ENCODE results near the gene SOWAHD. TPM values are rescaled to one million over a fixed set of nuclear protein-coding genes. Genes with fewer than 3 reads are reported as not detected.
A peak's percentile ranks its signal among the peaks of the same experiment; 100 is the strongest.
"Not testable (repeated sequence)": the region's sequence is repeated elsewhere in the genome, so short reads cannot be mapped to it uniquely, and the experiment has no call there.

The SOWAHD gene
- total RNA-seq, 1 donor from 2014 or later, result 0.40 TPM

DNA sequence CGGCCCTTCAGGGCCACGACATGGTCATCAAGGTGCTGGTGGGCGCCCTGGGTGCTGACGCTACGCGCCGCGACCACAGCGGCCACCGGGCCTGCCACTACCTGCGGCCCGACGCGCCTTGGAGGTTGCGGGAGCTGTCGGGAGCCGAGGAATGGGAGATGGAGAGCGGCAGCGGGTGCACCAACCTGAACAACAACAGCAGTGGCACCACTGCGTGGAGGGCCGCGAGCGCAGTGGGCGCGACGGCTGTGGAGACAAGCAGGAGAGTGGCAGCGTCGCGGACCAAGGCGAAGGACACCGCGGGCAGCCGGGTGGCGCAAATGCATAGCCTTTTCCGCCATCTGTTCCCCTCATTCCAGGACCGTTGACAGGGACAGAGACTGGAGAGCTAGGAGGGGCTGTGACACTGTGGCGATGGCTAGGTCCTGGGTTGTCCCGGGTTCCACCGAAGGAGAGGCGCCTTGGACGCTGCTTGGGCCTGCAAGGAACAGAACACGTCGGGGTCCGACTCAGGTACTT is 919 bp downstream of the SOWAHD start:
- Mint-ChIP-seq H3K9me3 (no peaks in the 10 kb centered on the region), H3K4me3 (peak overlapping the region; percentile 54)
- no peak for DNase-seq (ENCODE audit: low read depth, low spot score)

GRCh38 chrX:119760026-119760877 is 1.9 kb downstream of the SOWAHD start:
- Mint-ChIP-seq H3K9me3 (no peaks in the 10 kb centered on the region), H3K4me3 (peak overlapping the region; percentile 54)
- no peak for TF ChIP-seq CTCF (conservative IDR thresholded peaks at IDR 0.05)

More for the DNA sequence above, 919 bp downstream of the SOWAHD start:
- Mint-ChIP-seq H3K4me1 (peaks cover 19% of the 10 kb centered on the region), H3K36me3 (ENCODE audit: low read depth) (peaks cover 3% of the 10 kb centered on the region), H3K27ac (ENCODE audit: unreplicated experiment) (no peak overlapping the region), H3K27me3 (ENCODE audit: low read depth) (peaks cover 41% of the 10 kb centered on the region)
- TF ChIP-seq CTCF (conservative IDR thresholded peaks at IDR 0.05), result no peak

GRCh38 chrX:119762718-119763117 is 4.3 kb downstream of the SOWAHD start:
- DNase-seq (ENCODE audit: low read depth, low spot score), result no peak
- no peak for TF ChIP-seq CTCF (conservative IDR thresholded peaks at IDR 0.05)
- H3K27ac Mint-ChIP-seq (ENCODE audit: unreplicated experiment), result no peak overlapping the region
- no peaks in the 10 kb centered on the region for H3K9me3 Mint-ChIP-seq
- no peaks in the 10 kb centered on the region for H3K36me3 Mint-ChIP-seq (ENCODE audit: low read depth)
- peaks cover 2% of the 10 kb centered on the region for H3K4me1 Mint-ChIP-seq
- peaks cover 28% of the 10 kb centered on the region for H3K27me3 Mint-ChIP-seq (ENCODE audit: low read depth)
- H3K4me3 Mint-ChIP-seq, result no peak overlapping the region

More at GRCh38 chrX:119760026-119760877, 1.9 kb downstream of the SOWAHD start:
- H3K4me1 Mint-ChIP-seq, result peaks cover 19% of the 10 kb centered on the region
- H3K36me3 Mint-ChIP-seq (ENCODE audit: low read depth), result peaks cover 3% of the 10 kb centered on the region
- H3K27me3 Mint-ChIP-seq (ENCODE audit: low read depth), result peaks cover 41% of the 10 kb centered on the region
- H3K27ac Mint-ChIP-seq (ENCODE audit: unreplicated experiment), result no peak overlapping the region
- DNase-seq (ENCODE audit: low read depth, low spot score), result no peak

DNA sequence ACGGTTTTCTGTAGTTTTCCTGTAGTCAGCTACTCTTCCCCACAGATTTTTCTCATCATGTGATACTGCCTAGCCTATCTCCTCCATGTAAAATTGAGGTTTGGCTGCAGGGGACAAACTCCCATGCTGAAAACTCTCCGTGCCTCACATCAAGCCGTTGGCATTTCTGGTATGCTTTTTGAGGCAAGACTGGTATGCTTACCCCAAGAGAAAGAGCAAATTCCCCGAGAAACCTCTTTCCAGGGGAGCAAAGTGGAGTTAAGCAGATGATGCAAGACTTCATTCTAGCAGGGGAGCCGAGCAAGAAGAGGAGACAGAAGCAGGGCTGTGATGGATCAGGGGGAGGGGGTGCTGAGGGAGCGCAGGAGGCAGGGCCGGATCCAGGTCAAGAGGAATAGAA is 4.8 kb downstream of the SOWAHD start:
- Mint-ChIP-seq H3K4me3 (no peak overlapping the region), H3K27me3 (ENCODE audit: low read depth) (peaks cover 25% of the 10 kb centered on the region), H3K27ac (ENCODE audit: unreplicated experiment) (no peak overlapping the region), H3K9me3 (peaks cover 2% of the 10 kb centered on the region), H3K4me1 (no peaks in the 10 kb centered on the region), H3K36me3 (ENCODE audit: low read depth) (peaks cover 2% of the 10 kb centered on the region)
- TF ChIP-seq CTCF (conservative IDR thresholded peaks at IDR 0.05), result no peak
- DNase-seq (ENCODE audit: low read depth, low spot score), result no peak

- Mint-ChIP-seq H3K4me1 (no peaks in the 10 kb centered on the region), H3K4me3 (no peak overlapping the region), H3K9me3 (peaks cover 2% of the 10 kb centered on the region), H3K27ac (ENCODE audit: unreplicated experiment) (no peak overlapping the region), H3K36me3 (ENCODE audit: low read depth) (peaks cover 2% of the 10 kb centered on the region), H3K27me3 (ENCODE audit: low read depth) (peaks cover 25% of the 10 kb centered on the region)
- TF ChIP-seq CTCF (conservative IDR thresholded peaks at IDR 0.05), result no peak
- no peak for DNase-seq (ENCODE audit: low read depth, low spot score)
Measured at GRCh38 chrX:119763836-119764387, 5.5 kb downstream of the SOWAHD start.

- not testable (repeated sequence) for H3K4me3 Mint-ChIP-seq; H3K27me3 Mint-ChIP-seq (ENCODE audit: low read depth); H3K9me3 Mint-ChIP-seq; DNase-seq (ENCODE audit: low read depth, low spot score); H3K27ac Mint-ChIP-seq (ENCODE audit: unreplicated experiment); H3K4me1 Mint-ChIP-seq
- H3K36me3 Mint-ChIP-seq (ENCODE audit: low read depth), result peaks cover 12% of the 10 kb centered on the region
Measured at GRCh38 chrX:119768436-119768835, 10.0 kb downstream of the SOWAHD start.

DNA sequence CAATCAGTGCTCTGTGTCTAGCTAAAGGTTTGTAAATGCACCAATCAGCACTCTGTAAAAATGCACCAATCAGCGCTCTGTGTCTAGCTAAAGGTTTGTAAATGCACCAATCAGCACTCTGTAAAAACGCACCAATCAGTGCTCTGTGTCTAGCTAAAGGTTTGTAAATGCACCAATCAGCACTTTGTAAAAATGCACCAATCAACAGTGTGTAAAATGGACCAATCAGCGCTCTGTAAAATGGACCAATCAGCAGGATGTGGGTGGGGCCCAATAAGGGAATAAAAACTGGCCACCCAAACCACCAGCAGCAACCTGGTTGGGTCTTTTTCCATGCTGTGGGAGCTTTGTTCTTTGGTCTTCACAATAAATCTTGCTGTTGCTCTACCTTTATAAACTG is 11.0 kb downstream of the SOWAHD start:
- not testable (repeated sequence) for H3K27me3 Mint-ChIP-seq (ENCODE audit: low read depth); H3K4me3 Mint-ChIP-seq; DNase-seq (ENCODE audit: low read depth, low spot score); H3K9me3 Mint-ChIP-seq; H3K4me1 Mint-ChIP-seq; H3K27ac Mint-ChIP-seq (ENCODE audit: unreplicated experiment)
- peaks cover 12% of the 10 kb centered on the region for H3K36me3 Mint-ChIP-seq (ENCODE audit: low read depth)
